ENCODE results near the gene GABRE. TPM values are rescaled to one million over a fixed set of nuclear protein-coding genes. Genes with fewer than 3 reads are reported as not detected.

GABRE gene
- total RNA-seq, 2 experiments from 2014 or later, result not detected

GRCh38 chrX:151975228-151975593 lies 735 bp upstream of the GABRE start:
- no peaks in the 10 kb centered on the region for H3K4me1 ChIP-seq (ENCODE audit: insufficient read depth, low read length, poor library complexity, severe bottlenecking)
- no TSS peak for BruUV-seq (replicated peaks)
- no peaks in the 10 kb centered on the region for H3K9me3 ChIP-seq (ENCODE audit: low read length)
- TF ChIP-seq CTCF (conservative IDR thresholded peaks at IDR 0.05; ENCODE audit: low read length) (no peak), EZH2phosphoT487 (IDR thresholded peaks at IDR 0.05; ENCODE audit: borderline replicate concordance, low read depth, low read length) (no peak)
- H4K20me1 ChIP-seq (ENCODE audit: insufficient read depth, low read length), result no peaks in the 10 kb centered on the region
- no peak for DNase-seq (ENCODE audit: low spot score)
- no peaks in the 10 kb centered on the region for H3K79me2 ChIP-seq (ENCODE audit: insufficient read depth, low read depth, low read length)
- intact Hi-C loops (cut with micrococcal nuclease; ENCODE audit: unreplicated experiment), result no loop called here
- CTCF ChIA-PET (ENCODE audit: unreplicated experiment), result no interaction called here
- no peak overlapping the region for H3K4me3 ChIP-seq (ENCODE audit: low read depth, low read length, poor library complexity, severe bottlenecking)
- no peaks in the 10 kb centered on the region for H3K36me3 ChIP-seq (ENCODE audit: insufficient read depth, low read length)
- H2AFZ ChIP-seq (ENCODE audit: low read length), result no peak overlapping the region
- no peak overlapping the region for H3K4me2 ChIP-seq (ENCODE audit: low read length)
- H3K27ac ChIP-seq (ENCODE audit: low read depth, low read length, poor library complexity, severe bottlenecking), result no peak overlapping the region
- no peaks in the 10 kb centered on the region for H3K9me2 ChIP-seq (ENCODE audit: insufficient read depth, low read length)
- POLR2A ChIA-PET, result no interaction called here

DNA sequence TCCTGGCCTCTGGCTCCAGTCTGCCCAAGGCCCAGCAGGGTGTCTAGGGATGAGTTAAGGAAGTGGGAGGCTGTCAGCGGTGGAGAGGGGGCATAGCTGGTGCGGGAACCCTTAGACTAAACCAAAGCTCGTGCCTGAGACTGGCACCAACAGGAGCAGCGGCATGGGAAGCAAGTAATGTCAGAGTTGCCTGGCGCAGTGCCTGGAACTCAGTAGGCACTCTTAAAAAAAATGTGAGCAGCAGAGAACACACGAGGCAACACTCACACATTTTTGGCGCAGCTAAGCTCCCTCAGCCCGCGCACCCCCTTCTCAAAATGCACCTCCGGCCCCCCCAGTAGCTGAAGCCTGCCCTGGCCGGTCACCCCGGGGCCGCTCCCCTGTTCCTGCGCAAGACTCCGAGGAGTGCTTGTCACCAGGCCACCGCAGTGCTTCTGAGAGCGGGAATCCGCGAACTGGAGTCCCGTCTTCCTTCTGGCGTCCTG lies 583 bp downstream of the GABRE start:
- intact Hi-C loops (cut with micrococcal nuclease; ENCODE audit: unreplicated experiment), result no loop called here
- no peak for DNase-seq (ENCODE audit: low spot score)
- Histone ChIP-seq H3K27ac (ENCODE audit: low read depth, low read length, poor library complexity, severe bottlenecking) (no peak overlapping the region), H3K79me2 (ENCODE audit: insufficient read depth, low read depth, low read length) (no peaks in the 10 kb centered on the region), H4K20me1 (ENCODE audit: insufficient read depth, low read length) (no peaks in the 10 kb centered on the region), H3K9me3 (ENCODE audit: low read length) (no peaks in the 10 kb centered on the region), H3K36me3 (ENCODE audit: insufficient read depth, low read length) (no peaks in the 10 kb centered on the region), H3K4me1 (ENCODE audit: insufficient read depth, low read length, poor library complexity, severe bottlenecking) (no peaks in the 10 kb centered on the region), H2AFZ (ENCODE audit: low read length) (no peak overlapping the region), H3K4me3 (ENCODE audit: low read depth, low read length, poor library complexity, severe bottlenecking) (no peak overlapping the region), H3K9me2 (ENCODE audit: insufficient read depth, low read length) (no peaks in the 10 kb centered on the region), H3K4me2 (ENCODE audit: low read length) (no peak overlapping the region)
- ChIA-PET POLR2A (no interaction called here), CTCF (ENCODE audit: unreplicated experiment) (no interaction called here)
- BruUV-seq (replicated peaks), result no TSS peak
- TF ChIP-seq CTCF (conservative IDR thresholded peaks at IDR 0.05; ENCODE audit: low read length) (no peak), EZH2phosphoT487 (IDR thresholded peaks at IDR 0.05; ENCODE audit: borderline replicate concordance, low read depth, low read length) (no peak)

GRCh38 chrX:151973060-151973661 lies 1.3 kb downstream of the GABRE start:
- CTCF ChIA-PET (ENCODE audit: unreplicated experiment), result no interaction called here
- intact Hi-C loops (cut with micrococcal nuclease; ENCODE audit: unreplicated experiment), result no loop called here
- H3K4me2 ChIP-seq (ENCODE audit: low read length), result no peak overlapping the region
- no peak overlapping the region for H3K27ac ChIP-seq (ENCODE audit: low read depth, low read length, poor library complexity, severe bottlenecking)
- no peaks in the 10 kb centered on the region for H3K4me1 ChIP-seq (ENCODE audit: insufficient read depth, low read length, poor library complexity, severe bottlenecking)
- no TSS peak for BruUV-seq (replicated peaks)
- H2AFZ ChIP-seq (ENCODE audit: low read length), result no peak overlapping the region
- no peaks in the 10 kb centered on the region for H3K36me3 ChIP-seq (ENCODE audit: insufficient read depth, low read length)
- H4K20me1 ChIP-seq (ENCODE audit: insufficient read depth, low read length), result no peaks in the 10 kb centered on the region
- H3K9me3 ChIP-seq (ENCODE audit: low read length), result no peaks in the 10 kb centered on the region
- H3K9me2 ChIP-seq (ENCODE audit: insufficient read depth, low read length), result no peaks in the 10 kb centered on the region
- no peak overlapping the region for H3K4me3 ChIP-seq (ENCODE audit: low read depth, low read length, poor library complexity, severe bottlenecking)
- H3K79me2 ChIP-seq (ENCODE audit: insufficient read depth, low read depth, low read length), result no peaks in the 10 kb centered on the region
- POLR2A ChIA-PET, result no interaction called here
- DNase-seq (ENCODE audit: low spot score), result no peak
- TF ChIP-seq EZH2phosphoT487 (IDR thresholded peaks at IDR 0.05; ENCODE audit: borderline replicate concordance, low read depth, low read length), result no peak
- no peak for TF ChIP-seq CTCF (conservative IDR thresholded peaks at IDR 0.05; ENCODE audit: low read length)
